K562 treated with DMSO at 1 percent for 4 hours (cell line): ENCODE data around the gene COX8C. TPM values are rescaled to one million over a fixed set of nuclear protein-coding genes. Genes with fewer than 3 reads are reported as not detected.

Experiments used
- total RNA-seq: library from RNA; unstranded; fragments of 300-600 nt; gene quantifications from 2 replicates; pipeline ENCODE4 v1.2.3, GENCODE V29; 2022; ENCODE audit not compliant: insufficient read depth

COX8C gene
- total RNA-seq, result not detected in 2 replicates

GRCh38 chr14:93346926-93347721 is at the start of gene COX8C:
Gene COX8C (plus strand): TSS chr14:93347182. CDS start chr14:93347269, 87 bp downstream.

GRCh38 chr14:93332853-93333630 is 13.9 kb upstream of the COX8C start, which contains the start of gene BTBD7:
Gene BTBD7 (minus strand): TSS chr14:93333036. CDS start chr14:93296051, 36,985 bp downstream.

Other genes with a start within 250 kb of the COX8C start
- gene ITPK1, start 231.3 kb upstream of the COX8C start, total RNA-seq, result 35.9 and 46.5 TPM in 2 replicates
- 10.9 and 11.1 TPM in 2 replicates for gene MOAP1, start 162.3 kb upstream of the COX8C start, total RNA-seq
- 22.3 and 23.6 TPM in 2 replicates for gene LYSET, start 161.9 kb upstream of the COX8C start, total RNA-seq
- gene GON7, start 140.1 kb upstream of the COX8C start, total RNA-seq, result 10.2 and 13.1 TPM in 2 replicates
- gene UBR7, start 139.9 kb upstream of the COX8C start, total RNA-seq, result 18.0 and 22.4 TPM in 2 replicates
- 5.1 and 7.9 TPM in 2 replicates for gene BTBD7, start 14.1 kb upstream of the COX8C start, total RNA-seq
- not detected in 2 replicates for gene UNC79, start 83.8 kb downstream of the COX8C start, total RNA-seq